ENCODE data around the gene MMS22L. TPM values are rescaled to one million over a fixed set of nuclear protein-coding genes. Genes with fewer than 3 reads are reported as not detected.

The MMS22L gene
- total RNA-seq, 1 experiment from 2014 or later = 13.4 TPM

DNA sequence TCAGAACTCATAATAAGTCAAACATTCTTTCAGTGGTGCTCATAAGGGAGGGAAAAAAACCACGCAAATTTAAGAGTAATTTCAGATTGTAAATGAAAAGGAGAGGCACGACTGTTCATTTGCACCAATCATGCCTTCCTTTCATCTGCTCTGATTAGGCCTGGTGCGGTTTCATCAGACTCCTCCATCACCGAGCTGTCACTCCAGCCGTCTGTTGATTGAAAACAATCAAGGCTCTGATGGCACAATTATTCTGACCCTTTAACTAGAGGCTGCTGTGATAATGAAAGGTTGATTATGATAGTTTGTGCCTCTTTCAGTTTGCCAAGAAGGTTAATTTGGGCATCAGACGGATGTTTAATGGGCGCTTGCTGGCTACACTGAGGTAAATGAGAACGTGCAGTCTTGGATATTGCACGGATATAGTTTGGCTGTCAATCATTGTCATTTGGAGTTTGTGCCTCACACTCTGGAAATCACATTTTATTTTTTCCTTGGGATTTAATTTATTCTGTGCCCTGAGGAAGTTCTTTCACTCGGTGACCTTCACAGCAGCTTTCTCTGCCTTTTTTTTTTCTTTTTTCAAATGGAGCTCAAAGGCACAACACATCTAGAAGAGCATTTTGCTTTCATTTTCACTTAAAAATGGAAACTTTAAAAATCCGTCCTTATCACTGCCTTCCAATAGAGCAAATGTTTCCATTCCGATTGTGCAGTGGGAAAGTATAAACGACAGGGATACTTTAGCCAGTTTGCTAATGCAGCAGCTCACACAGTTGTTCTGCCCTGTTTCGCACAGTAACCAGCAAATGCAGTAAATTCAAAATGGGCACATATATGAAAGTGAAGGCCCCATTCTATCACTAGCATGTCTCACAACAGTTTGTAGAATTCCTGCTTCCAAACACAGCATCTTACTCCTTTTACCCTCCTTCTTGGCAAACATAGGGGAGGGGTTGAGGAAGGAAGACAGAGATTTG is 185.7 kb downstream of the MMS22L start:
- DNase-seq (ENCODE audit: extremely low read depth, low read depth) = no peak

DNA sequence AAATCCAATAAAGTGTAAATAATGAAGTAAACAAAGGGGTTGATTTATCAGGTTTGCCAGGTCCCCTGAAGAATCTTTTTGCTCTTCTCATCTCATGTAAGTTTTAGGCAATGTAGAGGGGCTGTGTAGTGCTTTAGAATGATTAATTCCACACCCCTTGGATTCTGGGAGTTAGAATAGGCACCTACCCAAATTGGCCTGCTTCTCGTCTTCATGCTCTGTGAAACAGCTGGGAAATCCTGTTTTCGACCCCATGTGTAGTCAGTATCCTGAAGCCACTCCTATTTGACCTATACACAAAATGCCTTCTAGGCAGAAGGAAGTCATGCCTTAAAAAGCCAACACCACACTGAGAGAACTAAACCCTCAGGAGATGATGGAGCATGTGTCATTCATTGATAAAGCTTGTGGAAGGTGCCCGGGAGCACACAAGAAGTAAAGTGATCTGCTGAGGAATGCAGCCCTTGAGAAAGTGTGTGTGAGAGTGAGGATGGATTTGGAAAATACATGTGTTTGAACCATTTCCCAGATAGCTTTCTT is 187.6 kb downstream of the MMS22L start:
- no peak for DNase-seq (ENCODE audit: extremely low read depth, low read depth)

DNA sequence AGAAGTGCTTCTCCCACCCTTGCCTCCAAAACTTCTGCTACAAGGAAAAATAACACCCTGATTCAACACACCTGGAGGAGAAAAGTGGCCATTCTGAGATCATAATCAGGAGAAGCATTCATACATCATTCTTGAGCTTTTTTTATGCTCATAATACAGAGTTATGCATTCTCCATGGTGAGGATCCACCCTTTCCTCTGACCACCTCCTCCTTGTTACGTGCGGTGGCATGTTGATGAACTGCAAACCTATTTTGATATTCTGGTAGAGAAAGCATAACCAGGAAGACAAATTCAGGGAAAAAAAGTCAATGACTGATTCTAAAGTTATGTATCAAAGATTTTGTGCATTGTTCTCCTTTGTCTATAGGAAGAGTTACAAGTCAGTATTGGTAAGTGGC is 188.6 kb downstream of the MMS22L start:
- DNase-seq (ENCODE audit: extremely low read depth, low read depth) = no peak

DNA sequence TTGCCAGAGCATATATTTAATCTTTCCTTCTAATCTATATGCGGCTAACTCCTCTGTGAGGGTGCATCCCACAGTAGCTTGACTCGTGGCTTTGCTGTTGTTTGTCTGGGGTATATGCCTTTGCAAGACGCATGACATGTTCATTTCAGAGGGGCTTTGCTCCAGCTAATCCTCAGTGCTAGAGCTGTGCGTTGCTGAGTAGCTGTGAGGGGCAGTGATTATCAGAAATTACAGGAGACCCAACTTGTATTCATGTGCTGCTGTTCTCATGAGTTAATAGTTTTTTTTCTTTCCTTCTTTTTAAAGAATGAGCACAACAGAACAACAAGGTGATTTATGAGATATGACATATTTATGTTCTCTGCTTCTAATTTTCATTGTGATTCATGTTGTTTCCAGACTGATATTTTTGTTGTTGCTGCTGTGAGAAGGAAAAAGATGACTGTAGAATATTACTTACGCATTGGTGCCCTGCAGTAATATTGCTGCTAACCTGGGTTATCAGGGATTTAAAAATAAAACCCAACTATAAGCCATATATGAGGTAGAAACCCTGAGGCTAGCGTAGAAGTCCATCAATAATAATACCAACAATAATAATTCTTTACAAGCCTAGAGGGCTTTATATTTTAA is 190.2 kb downstream of the MMS22L start:
- DNase-seq (ENCODE audit: extremely low read depth, low read depth) = no peak

Data from NCI-H460 (cell line).